ENCODE data around the gene NUP214. TPM values are rescaled to one million over a fixed set of nuclear protein-coding genes. Genes with fewer than 3 reads are reported as not detected.

NUP214 gene
- total RNA-seq, 2 donors from 2014 or later, result 43.9 to 115 TPM

DNA sequence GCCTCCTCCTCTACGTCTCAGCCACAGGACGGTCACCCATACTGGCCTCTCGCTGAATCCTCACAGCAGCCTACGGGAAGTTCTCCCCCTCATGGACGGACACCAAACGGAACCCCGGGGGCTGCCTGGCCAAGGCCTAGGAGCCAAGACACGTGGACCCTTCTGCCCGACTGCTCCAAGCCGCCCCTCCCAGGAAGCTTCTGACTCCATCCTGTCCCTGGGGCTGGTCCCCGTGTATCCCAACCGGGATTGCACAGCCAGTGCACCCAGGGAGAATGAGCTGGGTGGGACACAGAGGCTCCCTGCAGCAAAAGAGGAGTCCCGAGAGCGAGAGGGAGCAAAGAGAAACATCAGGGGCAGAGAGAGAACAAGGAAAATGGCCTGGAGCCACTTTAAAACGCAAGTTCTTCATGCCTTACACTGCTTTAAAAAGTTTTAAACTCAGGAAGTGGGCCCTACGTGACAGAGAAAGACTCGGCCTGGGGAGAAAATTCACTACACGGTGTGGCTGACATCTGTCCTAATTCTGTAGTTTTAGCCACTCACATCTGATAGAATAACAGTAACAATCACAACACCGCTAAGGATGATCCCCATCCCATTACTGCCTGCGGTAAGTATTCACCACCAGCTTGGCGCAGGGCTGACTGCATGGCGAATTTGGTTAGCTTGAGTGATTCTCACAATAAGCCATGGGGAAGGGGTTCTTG lies 147.9 kb downstream of the NUP214 start:
- Histone ChIP-seq H3K9me3 (no peaks in the 10 kb centered on the region), H3K27me3 (replicated peaks; ENCODE audit: insufficient read depth) (no peaks in the 10 kb centered on the region), H3K36me3 (no peaks in the 10 kb centered on the region), H3K4me3 (no peak overlapping the region), H3K4me1 (replicated peaks) (no peaks in the 10 kb centered on the region), H3K27ac (no peak overlapping the region)
- intact Hi-C loops (cut with DNase I), result no loop called here
- WGBS, result 85% methylated on average over 22 of the region's 22 CpGs
- no peak for DNase-seq (ENCODE audit: low spot score)
- TF ChIP-seq POLR2A (IDR thresholded peaks at IDR 0.05), result no peak
- TF ChIP-seq, protein P1, sequence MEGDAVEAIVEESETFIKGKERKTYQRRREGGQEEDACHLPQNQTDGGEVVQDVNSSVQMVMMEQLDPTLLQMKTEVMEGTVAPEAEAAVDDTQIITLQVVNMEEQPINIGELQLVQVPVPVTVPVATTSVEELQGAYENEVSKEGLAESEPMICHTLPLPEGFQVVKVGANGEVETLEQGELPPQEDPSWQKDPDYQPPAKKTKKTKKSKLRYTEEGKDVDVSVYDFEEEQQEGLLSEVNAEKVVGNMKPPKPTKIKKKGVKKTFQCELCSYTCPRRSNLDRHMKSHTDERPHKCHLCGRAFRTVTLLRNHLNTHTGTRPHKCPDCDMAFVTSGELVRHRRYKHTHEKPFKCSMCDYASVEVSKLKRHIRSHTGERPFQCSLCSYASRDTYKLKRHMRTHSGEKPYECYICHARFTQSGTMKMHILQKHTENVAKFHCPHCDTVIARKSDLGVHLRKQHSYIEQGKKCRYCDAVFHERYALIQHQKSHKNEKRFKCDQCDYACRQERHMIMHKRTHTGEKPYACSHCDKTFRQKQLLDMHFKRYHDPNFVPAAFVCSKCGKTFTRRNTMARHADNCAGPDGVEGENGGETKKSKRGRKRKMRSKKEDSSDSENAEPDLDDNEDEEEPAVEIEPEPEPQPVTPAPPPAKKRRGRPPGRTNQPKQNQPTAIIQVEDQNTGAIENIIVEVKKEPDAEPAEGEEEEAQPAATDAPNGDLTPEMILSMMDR (IDR thresholded peaks at IDR 0.05), result no peak
- TF ChIP-seq POLR2AphosphoS5 (IDR thresholded peaks at IDR 0.05), result no peak

DNA sequence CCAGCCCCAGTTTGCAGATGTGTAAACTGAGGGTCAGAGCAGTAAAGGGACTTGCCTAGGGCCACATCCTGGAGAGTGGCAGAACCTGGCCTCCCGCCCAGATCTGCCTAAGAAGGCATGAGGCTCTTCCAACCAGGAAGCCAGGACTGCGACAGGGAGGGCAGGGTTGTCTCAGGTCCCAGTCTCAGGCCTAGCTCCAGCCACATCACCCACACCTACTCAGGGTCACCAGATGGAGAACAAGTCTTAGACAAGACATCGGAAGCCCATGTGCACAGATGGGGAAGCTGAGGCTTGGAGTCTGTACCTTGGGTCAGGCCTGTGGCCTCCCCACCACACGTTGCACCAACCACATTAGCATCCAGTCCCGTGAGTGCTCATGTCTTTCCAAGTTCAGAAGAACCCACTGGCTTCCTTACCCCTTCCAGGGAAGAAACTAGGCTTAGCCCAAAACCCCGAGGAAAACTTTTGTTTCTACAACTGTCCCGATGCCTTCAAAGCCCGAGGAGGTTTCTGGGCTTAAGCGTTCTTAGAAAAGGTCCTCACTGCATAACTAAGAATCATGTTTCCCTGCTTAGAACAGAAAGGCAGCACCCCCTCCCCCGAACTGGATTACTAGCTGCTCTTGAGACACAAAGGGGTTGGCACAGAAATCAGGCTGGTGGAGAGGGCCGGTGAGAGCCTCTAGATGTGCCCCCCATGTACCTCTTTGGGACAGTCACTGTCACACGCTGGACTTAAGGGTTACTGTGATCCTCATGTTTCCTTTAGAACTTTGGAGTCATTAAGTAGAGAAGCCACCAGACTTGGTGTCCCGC lies 148.7 kb downstream of the NUP214 start:
- H3K9me3 ChIP-seq, result no peaks in the 10 kb centered on the region
- DNase-seq (ENCODE audit: low spot score), result no peak
- intact Hi-C loops (cut with DNase I), result no loop called here
- 77% methylated on average over 13 of the region's 13 CpGs for WGBS
- TF ChIP-seq, protein P1 (IDR thresholded peaks at IDR 0.05), result no peak
- no peak for TF ChIP-seq POLR2AphosphoS5 (IDR thresholded peaks at IDR 0.05)
- TF ChIP-seq POLR2A (IDR thresholded peaks at IDR 0.05), result no peak
- H3K27ac ChIP-seq, result no peak overlapping the region
- H3K27me3 ChIP-seq (replicated peaks; ENCODE audit: insufficient read depth), result no peaks in the 10 kb centered on the region
- no peaks in the 10 kb centered on the region for H3K4me1 ChIP-seq (replicated peaks)
- no peaks in the 10 kb centered on the region for H3K36me3 ChIP-seq
- no peak overlapping the region for H3K4me3 ChIP-seq

DNA sequence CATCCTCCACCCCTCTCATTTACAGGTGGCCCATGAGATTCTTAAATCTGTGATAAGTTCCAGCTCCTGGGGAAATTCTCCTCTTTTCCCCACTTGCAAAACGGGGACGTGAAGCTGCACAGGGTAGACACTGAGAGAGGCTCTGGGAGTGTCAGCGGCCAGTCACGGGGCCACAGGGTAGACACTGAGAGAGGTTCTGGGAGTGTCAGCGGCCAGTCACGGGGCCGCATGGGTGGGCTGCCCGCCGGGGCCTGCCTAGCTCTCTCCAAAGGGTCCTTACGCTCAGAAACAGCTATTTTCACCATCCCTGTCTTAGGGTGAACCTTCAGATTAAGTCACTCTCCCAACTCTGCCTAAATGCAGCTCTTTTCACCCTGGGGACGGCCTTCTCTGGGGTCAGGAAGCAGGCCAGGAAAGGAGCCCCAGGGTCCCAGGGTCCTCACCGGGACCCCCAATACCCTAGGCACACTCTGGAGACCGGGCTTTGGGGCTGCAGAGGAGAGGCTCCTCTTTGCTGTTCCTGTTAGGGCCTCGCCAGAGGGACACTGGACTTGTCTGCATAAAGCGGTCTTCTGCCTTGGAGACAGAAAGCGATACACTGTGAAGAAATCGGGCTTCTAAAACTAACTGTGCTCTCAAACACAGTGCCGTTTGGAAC lies 149.4 kb downstream of the NUP214 start:
- no peaks in the 10 kb centered on the region for H3K9me3 ChIP-seq
- TF ChIP-seq POLR2AphosphoS5 (IDR thresholded peaks at IDR 0.05) (no peak), POLR2A (IDR thresholded peaks at IDR 0.05) (no peak)
- TF ChIP-seq, protein P1 (IDR thresholded peaks at IDR 0.05), result no peak
- H3K4me3 ChIP-seq, result peak overlapping the region in 1 of 2 donors; percentile 47
- H3K27me3 ChIP-seq (replicated peaks; ENCODE audit: insufficient read depth), result no peaks in the 10 kb centered on the region
- no peaks in the 10 kb centered on the region for H3K4me1 ChIP-seq (replicated peaks)
- H3K36me3 ChIP-seq, result no peaks in the 10 kb centered on the region
- DNase-seq (ENCODE audit: low spot score), result no peak
- no peak overlapping the region for H3K27ac ChIP-seq
- intact Hi-C loops (cut with DNase I), result loop anchor here (5.0 kb wide), 1 partner anchor 52 kb away; no protein-coding TSS in a partner anchor
- WGBS, result 85% methylated on average over 18 of the region's 18 CpGs

DNA sequence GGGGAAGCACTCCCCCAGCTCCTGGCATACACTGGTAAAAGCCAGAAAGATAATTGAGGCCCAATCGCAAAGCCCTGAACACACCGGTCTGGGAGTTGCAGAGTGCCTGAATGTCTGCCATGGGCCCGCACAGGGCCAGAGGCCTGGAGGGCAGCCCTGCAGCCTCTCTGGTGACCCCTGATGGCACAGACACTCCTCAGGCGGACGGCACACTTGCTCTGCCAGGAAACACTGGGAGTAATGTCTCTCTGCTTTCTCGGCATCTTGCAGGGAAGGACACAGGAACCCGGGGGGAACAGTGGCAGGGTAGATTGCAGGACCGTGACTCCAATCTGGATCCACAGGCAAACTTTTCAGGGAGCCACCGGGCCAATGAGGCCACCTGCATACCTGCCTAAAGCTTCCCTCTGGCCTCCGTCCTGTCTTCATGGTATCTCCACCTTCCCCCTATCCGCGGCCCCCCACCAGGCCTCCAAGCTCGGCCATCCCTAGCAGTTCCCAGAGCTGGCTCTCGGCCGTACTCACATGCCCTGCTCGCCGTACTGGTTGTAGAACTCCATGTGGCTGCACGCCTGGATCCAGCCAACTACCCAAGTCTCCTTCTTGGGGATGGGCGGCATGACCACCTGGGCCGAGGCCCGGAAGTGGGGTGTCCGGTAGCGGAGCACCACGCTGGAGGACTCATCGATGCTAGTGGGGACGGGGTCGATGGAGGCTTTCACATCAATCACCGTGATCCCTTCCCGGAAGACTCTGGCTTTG lies 150.1 kb downstream of the NUP214 start:
- no peaks in the 10 kb centered on the region for H3K9me3 ChIP-seq
- no peaks in the 10 kb centered on the region for H3K4me1 ChIP-seq (replicated peaks)
- TF ChIP-seq POLR2A (IDR thresholded peaks at IDR 0.05) (no peak), POLR2AphosphoS5 (IDR thresholded peaks at IDR 0.05) (no peak)
- TF ChIP-seq, protein P1 (IDR thresholded peaks at IDR 0.05), result no peak
- H3K36me3 ChIP-seq, result no peaks in the 10 kb centered on the region
- no peak overlapping the region for H3K27ac ChIP-seq
- 86% methylated on average over 29 of the region's 29 CpGs for WGBS
- H3K27me3 ChIP-seq (replicated peaks; ENCODE audit: insufficient read depth), result no peaks in the 10 kb centered on the region
- peak overlapping the region; percentile 47 to 63 for H3K4me3 ChIP-seq
- intact Hi-C loops (cut with DNase I), result loop anchor here (5.0 kb wide), 1 partner anchor 52 kb away; no protein-coding TSS in a partner anchor
- no peak for DNase-seq (ENCODE audit: low spot score)

Measured in prostate gland (tissue), 2 donors.